Smooth muscle cell (in vitro differentiated cells): ENCODE data around the gene OR51A7. TPM values are rescaled to one million over a fixed set of nuclear protein-coding genes. Genes with fewer than 3 reads are reported as not detected.

Source experiments
- DNase-seq: peaks from one replicate; lab custom pipeline; 2025; ENCODE audit not compliant: unreplicated experiment; lab: John Stamatoyannopoulos, UW
- H2AFZ ChIP-seq: fragments of 200-600 bp; sonication (generic); 2 replicates; pipeline ENCODE4 v1.6.0; 2016; ENCODE audit warnings: antibody characterized with exemption, low read depth, mild to moderate bottlenecking
- H3F3A ChIP-seq: fragments of 200-600 bp; sonication (generic); 2 replicates; pipeline ENCODE4 v1.6.0; 2017; ENCODE audit warnings: antibody characterized with exemption, low read depth
- H3K27ac ChIP-seq: fragments of 200-600 bp; sonication (generic); 2 replicates; pipeline ENCODE4 v1.5.1; 2016; ENCODE audit warnings: low read depth, mild to moderate bottlenecking
- H3K27me3 ChIP-seq: fragments of 200-600 bp; sonication (generic); 2 replicates; pipeline ENCODE4 v1.6.1; 2016; ENCODE audit warnings: low read depth, mild to moderate bottlenecking
- H3K36me3 ChIP-seq: fragments of 200-600 bp; sonication (generic); 2 replicates; pipeline ENCODE4 v1.5.1; 2016; ENCODE audit warnings: low read depth
- H3K4me1 ChIP-seq: fragments of 200-600 bp; sonication (generic); 2 replicates; pipeline ENCODE4 v1.5.1; 2016; ENCODE audit warnings: low read depth
- H3K4me2 ChIP-seq: fragments of 200-600 bp; sonication (generic); 2 replicates; pipeline ENCODE4 v1.6.0; 2016; ENCODE audit warnings: mild to moderate bottlenecking
- H3K4me3 ChIP-seq: fragments of 200-600 bp; sonication (generic); 2 replicates; pipeline ENCODE4 v1.5.1; 2016; ENCODE audit warnings: mild to moderate bottlenecking
- H3K79me2 ChIP-seq: fragments of 200-600 bp; sonication (generic); 2 replicates; pipeline ENCODE4 v1.6.0; 2016; ENCODE audit warnings: low read depth, mild to moderate bottlenecking
- H3K9ac ChIP-seq: fragments of 200-600 bp; sonication (generic); 2 replicates; pipeline ENCODE4 v1.6.0; 2016; ENCODE audit warnings: low read depth
- H3K9me3 ChIP-seq: fragments of 200-600 bp; sonication (generic); replicated peaks from 2 replicates; pipeline ENCODE4 v1.5.1; 2016; ENCODE audit warnings: low read depth
- H4K20me1 ChIP-seq: fragments of 200-600 bp; sonication (generic); 2 replicates; pipeline ENCODE4 v1.6.0; 2016; ENCODE audit warnings: low read depth
- WGBS: methylation state at CpG from one replicate; pipeline ENCODE4 v1.1.7; 2016; ENCODE audit warnings: low lambda C conversion rate; 5-methylcytosine and 5-hydroxymethylcytosine counted together
- polyA plus RNA-seq: library from polyadenylated mRNA; unstranded; fragments of >200 nt; fragmentation: Nextera tagmentation; extraction: Ambion mirVana; gene quantifications from 2 replicates; pipeline ENCODE4 v1.2.1, GENCODE V29; 2016
- total RNA-seq: library from RNA; depleted of rRNA; stranded (reverse); fragments of >200 nt; gene quantifications from 2 replicates; pipeline ENCODE4 v1.2.3, GENCODE V29; 2014
- TF ChIP-seq, protein P1 (sequence below): fragments of 200-600 bp; sonication (generic); IDR thresholded peaks from 2 replicates; pipeline ENCODE4 v1.5.1; 2017; ENCODE audit warnings: borderline replicate concordance, mild to moderate bottlenecking, antibody characterized with exemption; ENCODE audit not compliant: insufficient read depth, poor library complexity, severe bottlenecking

The OR51A7 gene
- total and polyA plus RNA-seq, 2 experiments from 2014 or later: not detected

DNA sequence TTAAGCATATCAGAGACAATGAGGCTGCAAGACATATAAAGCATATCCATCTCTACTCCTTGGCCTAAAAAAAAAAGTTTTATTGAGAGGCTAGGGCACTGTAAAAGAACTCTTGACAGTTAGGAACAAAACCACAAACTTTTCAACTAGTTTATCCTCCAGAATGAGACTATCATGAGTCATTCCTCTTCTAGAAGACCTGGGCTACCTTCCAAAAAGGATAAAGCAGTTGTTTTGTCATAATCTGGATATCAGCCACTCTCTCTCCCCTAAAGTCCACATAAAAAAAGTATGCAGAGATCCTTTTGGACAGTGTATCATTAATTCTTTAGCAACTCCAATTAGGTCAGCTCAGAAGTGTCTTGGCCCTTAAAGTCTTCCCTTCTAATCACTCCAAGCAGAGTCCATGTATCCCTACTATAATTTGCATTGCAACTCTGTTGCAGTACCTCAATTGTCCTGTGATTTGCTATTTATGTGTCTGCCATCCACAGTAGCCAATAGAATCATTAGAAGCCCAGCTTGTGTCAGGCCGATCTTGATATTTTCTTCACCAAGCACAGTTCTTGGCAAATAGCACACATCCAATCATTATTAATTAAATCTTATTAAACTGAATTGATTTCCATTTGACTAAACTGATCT is 11.5 kb upstream of the OR51A7 start:
- no peak overlapping the region for H3K27ac ChIP-seq
- no peaks in the 10 kb centered on the region for H3K36me3 ChIP-seq
- no peak for DNase-seq
- H3K9me3 ChIP-seq: no peaks in the 10 kb centered on the region
- no peaks in the 10 kb centered on the region for H4K20me1 ChIP-seq
- no peaks in the 10 kb centered on the region for H3F3A ChIP-seq
- H3K79me2 ChIP-seq: no peaks in the 10 kb centered on the region
- WGBS: 90% methylated on average over 1 of the region's 1 CpG
- TF ChIP-seq, protein P1, sequence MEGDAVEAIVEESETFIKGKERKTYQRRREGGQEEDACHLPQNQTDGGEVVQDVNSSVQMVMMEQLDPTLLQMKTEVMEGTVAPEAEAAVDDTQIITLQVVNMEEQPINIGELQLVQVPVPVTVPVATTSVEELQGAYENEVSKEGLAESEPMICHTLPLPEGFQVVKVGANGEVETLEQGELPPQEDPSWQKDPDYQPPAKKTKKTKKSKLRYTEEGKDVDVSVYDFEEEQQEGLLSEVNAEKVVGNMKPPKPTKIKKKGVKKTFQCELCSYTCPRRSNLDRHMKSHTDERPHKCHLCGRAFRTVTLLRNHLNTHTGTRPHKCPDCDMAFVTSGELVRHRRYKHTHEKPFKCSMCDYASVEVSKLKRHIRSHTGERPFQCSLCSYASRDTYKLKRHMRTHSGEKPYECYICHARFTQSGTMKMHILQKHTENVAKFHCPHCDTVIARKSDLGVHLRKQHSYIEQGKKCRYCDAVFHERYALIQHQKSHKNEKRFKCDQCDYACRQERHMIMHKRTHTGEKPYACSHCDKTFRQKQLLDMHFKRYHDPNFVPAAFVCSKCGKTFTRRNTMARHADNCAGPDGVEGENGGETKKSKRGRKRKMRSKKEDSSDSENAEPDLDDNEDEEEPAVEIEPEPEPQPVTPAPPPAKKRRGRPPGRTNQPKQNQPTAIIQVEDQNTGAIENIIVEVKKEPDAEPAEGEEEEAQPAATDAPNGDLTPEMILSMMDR: no peak
- no peak overlapping the region for H3K4me3 ChIP-seq
- H3K9ac ChIP-seq: no peak overlapping the region
- H3K4me1 ChIP-seq: no peaks in the 10 kb centered on the region
- no peak overlapping the region for H2AFZ ChIP-seq
- no peaks in the 10 kb centered on the region for H3K27me3 ChIP-seq
- H3K4me2 ChIP-seq: no peak overlapping the region

DNA sequence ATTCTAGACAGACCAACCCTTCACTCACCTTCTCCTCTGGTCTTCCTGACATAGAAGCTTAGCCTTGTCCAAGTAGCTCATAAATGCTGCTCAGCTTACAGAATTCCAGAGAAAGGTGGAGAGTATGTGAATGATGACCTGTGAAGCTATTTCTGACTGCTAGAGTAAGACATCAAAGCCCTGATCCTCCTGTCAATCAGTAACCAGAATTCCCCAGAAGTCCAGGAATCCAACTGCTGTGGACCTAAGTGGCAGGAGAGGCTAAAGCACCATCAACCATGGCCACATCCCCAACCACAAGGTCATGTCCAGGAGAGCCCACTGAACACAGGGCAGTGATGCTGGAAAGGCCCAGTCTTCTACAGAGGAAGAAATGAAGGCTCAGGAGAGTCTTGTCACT is 13.0 kb downstream of the OR51A7 start:
- H3K27ac ChIP-seq: no peak overlapping the region
- H4K20me1 ChIP-seq: no peaks in the 10 kb centered on the region
- no peak overlapping the region for H3K9ac ChIP-seq
- peaks cover 6% of the 10 kb centered on the region for H3K27me3 ChIP-seq
- no peak for DNase-seq
- no peaks in the 10 kb centered on the region for H3F3A ChIP-seq
- TF ChIP-seq, protein P1: no peak
- no peaks in the 10 kb centered on the region for H3K36me3 ChIP-seq
- no peaks in the 10 kb centered on the region for H3K9me3 ChIP-seq
- no peaks in the 10 kb centered on the region for H3K79me2 ChIP-seq
- H3K4me2 ChIP-seq: no peak overlapping the region
- no peaks in the 10 kb centered on the region for H3K4me1 ChIP-seq
- no peak overlapping the region for H3K4me3 ChIP-seq
- H2AFZ ChIP-seq: no peak overlapping the region

DNA sequence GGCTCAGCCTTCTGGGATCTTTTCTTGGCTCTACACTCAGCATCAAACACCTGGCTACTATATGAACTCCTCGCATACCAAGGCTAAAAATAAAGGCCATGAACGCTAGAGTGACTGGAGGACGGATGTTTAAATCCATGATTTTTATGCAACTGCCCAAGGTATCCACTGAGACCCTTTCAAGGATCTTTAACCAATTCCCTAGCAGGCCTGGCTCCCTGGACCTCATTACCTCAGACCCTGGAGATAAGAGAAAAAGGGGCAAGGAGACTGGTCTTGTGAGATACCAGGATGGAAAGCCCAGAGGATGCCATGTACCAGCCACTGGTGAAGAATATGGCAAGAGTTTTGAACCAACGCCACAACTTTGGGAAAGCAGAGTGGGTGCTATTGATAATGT is 15.7 kb downstream of the OR51A7 start, which contains the start of gene OR51G2:
Gene OR51G2, minus strand, starts transcription at position 101 of the 400 bp plus-strand sequence. CDS start 3,687 bp downstream, outside the sequence.
- no peak for DNase-seq
- 80% methylated on average over 4 of the region's 4 CpGs for WGBS

DNA sequence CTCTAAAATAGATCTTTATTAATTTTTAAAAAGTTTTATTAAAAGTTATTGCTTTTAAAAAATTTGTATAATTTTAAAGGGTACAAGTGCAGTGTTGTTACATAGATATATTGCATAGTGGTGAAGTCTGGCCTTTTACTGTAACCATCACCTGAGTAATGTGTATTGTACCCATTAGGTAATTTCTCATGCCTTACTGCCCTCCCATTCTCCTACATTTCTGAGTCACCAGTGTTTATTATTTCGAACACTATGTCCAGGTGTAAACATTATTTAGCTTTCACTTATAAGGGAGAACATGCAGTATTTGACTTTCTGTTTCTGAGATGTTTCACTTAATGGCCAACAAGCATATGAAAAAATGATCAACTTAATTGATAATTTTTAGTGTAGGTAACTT is 18.2 kb downstream of the OR51A7 start:
- no peaks in the 10 kb centered on the region for H3F3A ChIP-seq
- H3K79me2 ChIP-seq: no peaks in the 10 kb centered on the region
- H3K27me3 ChIP-seq: peaks cover 6% of the 10 kb centered on the region
- H3K27ac ChIP-seq: no peak overlapping the region
- DNase-seq: no peak
- no peaks in the 10 kb centered on the region for H4K20me1 ChIP-seq
- H3K36me3 ChIP-seq: no peaks in the 10 kb centered on the region
- no peak overlapping the region for H3K4me3 ChIP-seq
- WGBS: 88% methylated on average over 1 of the region's 1 CpG
- H2AFZ ChIP-seq: no peak overlapping the region
- no peak overlapping the region for H3K4me2 ChIP-seq
- TF ChIP-seq, protein P1: no peak
- H3K9me3 ChIP-seq: no peaks in the 10 kb centered on the region
- no peaks in the 10 kb centered on the region for H3K4me1 ChIP-seq
- no peak overlapping the region for H3K9ac ChIP-seq

More for the DNA sequence above, 15.7 kb downstream of the OR51A7 start, which contains the start of gene OR51G2:
- no peaks in the 10 kb centered on the region for H3K9me3 ChIP-seq
- TF ChIP-seq, protein P1: no peak
- no peaks in the 10 kb centered on the region for H4K20me1 ChIP-seq
- H3K36me3 ChIP-seq: no peaks in the 10 kb centered on the region
- no peak within 1 kb of the TSS for H3K9ac ChIP-seq
- no peak within 1 kb of the TSS for H2AFZ ChIP-seq
- no peaks in the 10 kb centered on the region for H3K4me1 ChIP-seq
- H3K4me2 ChIP-seq: no peak within 1 kb of the TSS
- H3K4me3 ChIP-seq: no peak within 1 kb of the TSS
- no peak within 1 kb of the TSS for H3K27ac ChIP-seq
- no peaks in the 10 kb centered on the region for H3K79me2 ChIP-seq
- no peaks in the 10 kb centered on the region for H3F3A ChIP-seq
- peaks cover 6% of the 10 kb centered on the region for H3K27me3 ChIP-seq
